GM12872 (cell line): ENCODE data around the gene ANAPC2.

ENCODE experiments used
- CTCF ChIP-seq: IDR thresholded peaks from 3 replicates; pipeline ENCODE4 v1.5.1; 2011; ENCODE audit warnings: low read depth, mild to moderate bottlenecking, low read length, moderate library complexity; ENCODE audit not compliant: insufficient read depth

ANAPC2 gene

GRCh38 chr9:137188490-137189296 is at the start of gene ANAPC2, which contains the start of gene SSNA1:
TSS of gene ANAPC2 (minus strand) at chr9:137188560. CDS start at chr9:137188532, 28 bp downstream.
TSS of gene SSNA1 (plus strand) at chr9:137188676. CDS start at chr9:137188727, 51 bp downstream.
- peak; percentile 56 for TF ChIP-seq CTCF

- no peak for TF ChIP-seq CTCF
Observed at GRCh38 chr9:137236936-137237421, 48.6 kb upstream of the ANAPC2 start.

- TF ChIP-seq CTCF: peak; percentile 93
Observed at GRCh38 chr9:137236238-137236935, 48.0 kb upstream of the ANAPC2 start.

GRCh38 chr9:137235424-137236237 is 47.3 kb upstream of the ANAPC2 start:
- TF ChIP-seq CTCF: peak; percentile 46; the same call in 2 of the 3 replicates

GRCh38 chr9:137234758-137235423 is 46.5 kb upstream of the ANAPC2 start:
- no peak for TF ChIP-seq CTCF

- TF ChIP-seq CTCF: no peak
Observed at GRCh38 chr9:137234055-137234697, 45.8 kb upstream of the ANAPC2 start.
